SK-N-SH treated with all-trans-retinoic acid at 6 μM for 48 hours (cell line): ENCODE results near the gene VPS35L.

Source experiments
- ATAC-seq: fragments of 200-7000 bp; cut with Tn5 transposase; 3 replicates; pipeline ENCODE4 v1.9.1; 2020; ENCODE audit warnings: mild to moderate bottlenecking, moderate library complexity
- ARNTL ChIP-seq: fragments of 450-650 bp; formaldehyde crosslinking; IDR thresholded peaks from 2 replicates; pipeline ENCODE4 v1.5.0; 2020; ENCODE audit warnings: low read depth, mild to moderate bottlenecking, moderate library complexity, borderline replicate concordance
- BACH2 ChIP-seq: fragments of 250-450 bp; sonication (Bioruptor Pico); IDR thresholded peaks from 2 replicates; pipeline ENCODE4 v1.9.0; 2021; ENCODE audit warnings: mild to moderate bottlenecking, borderline replicate concordance
- CSDC2 ChIP-seq: fragments of 250-450 bp; sonication (Bioruptor Pico); IDR thresholded peaks from 2 replicates; pipeline ENCODE4 v1.5.0; 2020; ENCODE audit warnings: mild to moderate bottlenecking, moderate library complexity
- CSRNP3 ChIP-seq: fragments of 250-450 bp; sonication (Bioruptor Pico); IDR thresholded peaks from 2 replicates; pipeline ENCODE4 v1.5.1; 2021; ENCODE audit warnings: mild to moderate bottlenecking, moderate library complexity
- ESRRG ChIP-seq: fragments of 250-450 bp; sonication (Bioruptor Pico); IDR thresholded peaks from 2 replicates; pipeline ENCODE4 v1.6.1; 2021; ENCODE audit warnings: mild to moderate bottlenecking
- GLIS3 ChIP-seq: fragments of 250-450 bp; sonication (Bioruptor Pico); IDR thresholded peaks from 2 replicates; pipeline ENCODE4 v1.5.0; 2020; ENCODE audit warnings: mild to moderate bottlenecking, moderate library complexity
- ISL1 ChIP-seq: fragments of 250-450 bp; sonication (Bioruptor Pico); IDR thresholded peaks from 2 replicates; pipeline ENCODE4 v2.1.2; 2022; ENCODE audit warnings: mild to moderate bottlenecking, moderate library complexity
- OSR1 ChIP-seq: fragments of 250-450 bp; sonication (Bioruptor Pico); IDR thresholded peaks from 2 replicates; pipeline ENCODE4 v1.8.0; 2022; ENCODE audit warnings: moderate library complexity, mild to moderate bottlenecking, inconsistent platforms
- PATZ1 ChIP-seq: fragments of 250-450 bp; sonication (Bioruptor Pico); IDR thresholded peaks from 2 replicates; pipeline ENCODE4 v1.8.0; 2020; ENCODE audit warnings: mild to moderate bottlenecking, moderate library complexity, borderline replicate concordance
- RARB ChIP-seq: fragments of 250-450 bp; sonication (Bioruptor Pico); IDR thresholded peaks from 2 replicates; pipeline ENCODE4 v1.8.0; 2021; ENCODE audit warnings: mild to moderate bottlenecking, moderate library complexity
- SNAI2 ChIP-seq: fragments of 250-450 bp; sonication (Bioruptor Pico); IDR thresholded peaks from 2 replicates; pipeline ENCODE4 v1.5.0; 2020; ENCODE audit warnings: mild to moderate bottlenecking, moderate library complexity
- TCF4 ChIP-seq: fragments of 250-450 bp; sonication (Bioruptor Pico); IDR thresholded peaks from 2 replicates; pipeline ENCODE4 v1.8.0; 2021; ENCODE audit warnings: mild to moderate bottlenecking, moderate library complexity, borderline replicate concordance
- TOX ChIP-seq: fragments of 250-450 bp; sonication (Bioruptor Pico); IDR thresholded peaks from 2 replicates; pipeline ENCODE4 v1.8.0; 2021; ENCODE audit warnings: mild to moderate bottlenecking, moderate library complexity, borderline replicate concordance
- ZC3H10 ChIP-seq: fragments of 250-450 bp; sonication (Bioruptor Pico); IDR thresholded peaks from 2 replicates; pipeline ENCODE4 v1.5.1; 2021; ENCODE audit warnings: mild to moderate bottlenecking, moderate library complexity
- ZFP3 ChIP-seq: fragments of 250-450 bp; sonication (Bioruptor Pico); IDR thresholded peaks from 2 replicates; pipeline ENCODE4 v1.5.0; 2020; ENCODE audit warnings: mild to moderate bottlenecking, moderate library complexity
- ZFP30 ChIP-seq: fragments of 450-650 bp; formaldehyde crosslinking; IDR thresholded peaks from 2 replicates; pipeline ENCODE4 v1.5.0; 2022; ENCODE audit warnings: mild to moderate bottlenecking, moderate library complexity
- ZNF565 ChIP-seq: fragments of 450-650 bp; formaldehyde crosslinking; conservative IDR thresholded peaks from 2 replicates; pipeline ENCODE4 v1.5.0; 2020; ENCODE audit warnings: low read depth, mild to moderate bottlenecking, moderate library complexity
- TF ChIP-seq, protein P1 (sequence below): fragments of 250-450 bp; sonication (Bioruptor Pico); IDR thresholded peaks from 2 replicates; pipeline ENCODE4 v1.5.0; 2020; ENCODE audit warnings: mild to moderate bottlenecking, moderate library complexity
- TF ChIP-seq, protein P2 (sequence below): fragments of 250-450 bp; sonication (Bioruptor Pico); IDR thresholded peaks from 2 replicates; pipeline ENCODE4 v1.8.0; 2021; ENCODE audit warnings: low read depth, mild to moderate bottlenecking, moderate library complexity, borderline replicate concordance

VPS35L gene

GRCh38 chr16:19566362-19566761, 10.9 kb downstream of the VPS35L start:
- TF ChIP-seq TCF4 (CRISPR knock-in tag) (no peak), ZFP30 (CRISPR knock-in tag) (no peak), TOX (no peak), OSR1 (CRISPR knock-in tag) (no peak), GLIS3 (CRISPR knock-in tag) (no peak), ESRRG (CRISPR knock-in tag) (no peak), CSDC2 (no peak), CSRNP3 (CRISPR knock-in tag) (no peak), BACH2 (CRISPR knock-in tag) (no peak), ZFP3 (CRISPR knock-in tag) (no peak), ISL1 (CRISPR knock-in tag) (no peak), ZNF565 (CRISPR knock-in tag) (no peak), PATZ1 (CRISPR knock-in tag) (no peak)
- TF ChIP-seq, protein P1, sequence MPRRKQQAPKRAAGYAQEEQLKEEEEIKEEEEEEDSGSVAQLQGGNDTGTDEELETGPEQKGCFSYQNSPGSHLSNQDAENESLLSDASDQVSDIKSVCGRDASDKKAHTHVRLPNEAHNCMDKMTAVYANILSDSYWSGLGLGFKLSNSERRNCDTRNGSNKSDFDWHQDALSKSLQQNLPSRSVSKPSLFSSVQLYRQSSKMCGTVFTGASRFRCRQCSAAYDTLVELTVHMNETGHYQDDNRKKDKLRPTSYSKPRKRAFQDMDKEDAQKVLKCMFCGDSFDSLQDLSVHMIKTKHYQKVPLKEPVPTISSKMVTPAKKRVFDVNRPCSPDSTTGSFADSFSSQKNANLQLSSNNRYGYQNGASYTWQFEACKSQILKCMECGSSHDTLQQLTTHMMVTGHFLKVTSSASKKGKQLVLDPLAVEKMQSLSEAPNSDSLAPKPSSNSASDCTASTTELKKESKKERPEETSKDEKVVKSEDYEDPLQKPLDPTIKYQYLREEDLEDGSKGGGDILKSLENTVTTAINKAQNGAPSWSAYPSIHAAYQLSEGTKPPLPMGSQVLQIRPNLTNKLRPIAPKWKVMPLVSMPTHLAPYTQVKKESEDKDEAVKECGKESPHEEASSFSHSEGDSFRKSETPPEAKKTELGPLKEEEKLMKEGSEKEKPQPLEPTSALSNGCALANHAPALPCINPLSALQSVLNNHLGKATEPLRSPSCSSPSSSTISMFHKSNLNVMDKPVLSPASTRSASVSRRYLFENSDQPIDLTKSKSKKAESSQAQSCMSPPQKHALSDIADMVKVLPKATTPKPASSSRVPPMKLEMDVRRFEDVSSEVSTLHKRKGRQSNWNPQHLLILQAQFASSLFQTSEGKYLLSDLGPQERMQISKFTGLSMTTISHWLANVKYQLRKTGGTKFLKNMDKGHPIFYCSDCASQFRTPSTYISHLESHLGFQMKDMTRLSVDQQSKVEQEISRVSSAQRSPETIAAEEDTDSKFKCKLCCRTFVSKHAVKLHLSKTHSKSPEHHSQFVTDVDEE: no peak
- TF ChIP-seq, protein P2, sequence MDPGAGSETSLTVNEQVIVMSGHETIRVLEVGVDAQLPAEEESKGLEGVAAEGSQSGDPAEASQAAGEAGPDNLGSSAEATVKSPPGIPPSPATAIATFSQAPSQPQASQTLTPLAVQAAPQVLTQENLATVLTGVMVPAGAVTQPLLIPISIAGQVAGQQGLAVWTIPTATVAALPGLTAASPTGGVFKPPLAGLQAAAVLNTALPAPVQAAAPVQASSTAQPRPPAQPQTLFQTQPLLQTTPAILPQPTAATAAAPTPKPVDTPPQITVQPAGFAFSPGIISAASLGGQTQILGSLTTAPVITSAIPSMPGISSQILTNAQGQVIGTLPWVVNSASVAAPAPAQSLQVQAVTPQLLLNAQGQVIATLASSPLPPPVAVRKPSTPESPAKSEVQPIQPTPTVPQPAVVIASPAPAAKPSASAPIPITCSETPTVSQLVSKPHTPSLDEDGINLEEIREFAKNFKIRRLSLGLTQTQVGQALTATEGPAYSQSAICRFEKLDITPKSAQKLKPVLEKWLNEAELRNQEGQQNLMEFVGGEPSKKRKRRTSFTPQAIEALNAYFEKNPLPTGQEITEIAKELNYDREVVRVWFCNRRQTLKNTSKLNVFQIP (CRISPR knock-in tag): no peak
- no peak for ATAC-seq

DNA sequence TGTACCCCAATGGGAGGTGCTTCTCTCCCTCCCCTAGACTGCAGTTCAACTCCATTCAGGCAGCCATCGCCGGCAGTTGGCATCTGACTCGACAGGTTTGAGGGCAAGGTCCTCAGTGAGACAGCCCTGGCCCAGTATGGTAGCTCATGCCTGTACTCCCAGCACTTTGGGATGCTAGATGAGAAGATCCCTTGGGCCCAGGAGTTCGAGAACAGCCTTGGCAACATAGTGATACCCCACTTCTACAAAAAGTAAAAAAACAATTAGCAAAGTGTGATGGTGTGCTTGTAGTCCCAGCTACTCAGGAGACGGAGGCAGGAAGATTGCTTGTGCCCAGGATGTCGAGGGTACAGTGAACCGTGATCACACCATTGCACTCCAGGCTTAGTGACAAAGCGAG, 12.1 kb downstream of the VPS35L start:
- TF ChIP-seq ISL1 (CRISPR knock-in tag): no peak
- no peak for TF ChIP-seq CSDC2
- TF ChIP-seq CSRNP3 (CRISPR knock-in tag): no peak
- TF ChIP-seq GLIS3 (CRISPR knock-in tag): no peak
- no peak for TF ChIP-seq ZNF565 (CRISPR knock-in tag)
- no peak for TF ChIP-seq TOX
- TF ChIP-seq, protein P2 (CRISPR knock-in tag): no peak
- TF ChIP-seq ZFP3 (CRISPR knock-in tag): no peak
- TF ChIP-seq ZFP30 (CRISPR knock-in tag): no peak
- TF ChIP-seq BACH2 (CRISPR knock-in tag): no peak
- no peak for TF ChIP-seq RARB (CRISPR knock-in tag)
- no peak for TF ChIP-seq ESRRG (CRISPR knock-in tag)
- no peak for TF ChIP-seq OSR1 (CRISPR knock-in tag)
- no peak for TF ChIP-seq ZC3H10 (CRISPR knock-in tag)
- no peak for TF ChIP-seq SNAI2 (CRISPR knock-in tag)
- no peak for TF ChIP-seq TCF4 (CRISPR knock-in tag)
- no peak for TF ChIP-seq ARNTL (CRISPR knock-in tag)
- TF ChIP-seq, protein P1: no peak
- TF ChIP-seq, all 23 proteins: peak for 0
- no peak for ATAC-seq
